Activated naive CD4-positive, alpha-beta T cell treated with anti-CD3 and anti-CD28 coated beads, Interleukin-2, amount 50 U/mL, for 72 hours (primary cell): ENCODE data around the gene KCTD20. TPM values are rescaled to one million over a fixed set of nuclear protein-coding genes. Genes with fewer than 3 reads are reported as not detected.
A peak's percentile ranks its signal among the peaks of the same experiment; 100 is the strongest.
"Not testable (repeated sequence)": the region's sequence is repeated elsewhere in the genome, so short reads cannot be mapped to it uniquely, and the experiment has no call there.

Source experiments
- ATAC-seq, 2 donors: fragments of 150-1000 bp; cut with Tn5 transposase; 2 replicates each; pipeline ENCODE4 v1.10.0; 2021; ENCODE audit warnings: mild to moderate bottlenecking in 2 of 2, moderate library complexity in 2 of 2
- DNase-seq, 2 donors: peaks; one replicate each; pipeline ENCODE4 v3.0.0; 2021 to 2022; ENCODE audit warnings: low spot score in 2 of 2
- H3K27ac Mint-ChIP-seq, 2 donors: one replicate each; pipeline ENCODE4 v1.8.0; 2022; ENCODE audit warnings: mild to moderate bottlenecking in 2 of 2, mixed read lengths in 2 of 2
- H3K36me3 Mint-ChIP-seq, 2 donors: one replicate each; pipeline ENCODE4 v1.8.0; 2022; ENCODE audit warnings: mixed read lengths in 2 of 2
- H3K9me3 Mint-ChIP-seq, 2 donors: one replicate each; pipeline ENCODE4 v1.8.0; 2022; ENCODE audit warnings: mixed read lengths in 2 of 2
- total RNA-seq, 2 donors: library from RNA; stranded (reverse); gene quantifications; one replicate each; pipeline ENCODE4 v1.2.3, GENCODE V29; 2022

The KCTD20 gene
- total RNA-seq: 10 to 100 TPM; 28.9 to 54.8 TPM

DNA sequence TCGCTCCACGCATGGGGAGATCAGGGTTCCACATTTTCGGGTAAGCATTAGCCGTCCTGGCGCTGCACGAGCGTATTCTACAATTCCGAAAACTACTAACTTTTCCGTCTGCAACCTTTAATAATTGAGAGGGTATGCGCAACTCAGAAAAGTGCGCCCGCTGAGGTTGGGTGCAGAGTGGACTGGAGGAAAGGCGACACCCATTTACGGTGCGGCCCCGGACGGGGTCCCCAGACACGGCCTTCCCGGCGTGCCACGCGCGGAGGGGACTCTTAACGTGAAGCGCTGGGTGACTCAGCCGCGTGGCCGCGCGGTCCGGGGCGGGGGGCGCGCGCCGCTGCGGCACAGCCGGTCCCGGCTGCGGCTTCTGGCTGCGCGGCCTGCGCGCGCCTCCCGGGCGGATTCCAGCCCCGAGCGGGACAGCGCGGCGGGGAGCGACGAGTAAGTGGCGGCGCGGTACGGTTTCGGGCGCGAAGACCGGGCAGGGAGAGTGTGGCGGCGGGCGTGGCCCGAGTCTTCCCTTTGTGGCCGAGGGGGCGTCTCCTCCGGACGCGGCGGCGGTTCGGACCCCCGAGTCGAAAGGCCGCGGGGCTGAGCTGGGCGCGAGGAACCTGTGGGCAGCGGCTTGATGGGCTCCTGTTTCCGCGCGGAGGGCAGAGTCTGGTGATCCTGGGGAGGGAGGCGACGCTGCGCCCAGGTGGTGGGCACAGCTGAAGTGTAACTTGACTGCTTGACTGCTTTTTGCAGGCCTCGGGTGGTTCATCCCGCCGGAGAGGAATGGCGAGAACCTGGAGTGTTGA is at the start of gene KCTD20, which contains the start of gene PXT1:
TSS of gene KCTD20 (plus strand) at position 330 of the 800 bp plus-strand sequence. CDS start 27,098 bp downstream, outside the sequence.
TSS of gene PXT1 (minus strand) at position 184 of the 800 bp plus-strand sequence. CDS start 16,772 bp downstream, outside the sequence.
- Mint-ChIP-seq H3K9me3 (no peaks in the 10 kb centered on the region), H3K36me3 (peaks cover 12 to 17% of the 10 kb centered on the region in 2 donors), H3K27ac (peak within 1 kb of the TSS; percentile 96 to 97)
- ATAC-seq: peak; percentile 81 to 91
- peak; percentile 85 to 89 for DNase-seq

DNA sequence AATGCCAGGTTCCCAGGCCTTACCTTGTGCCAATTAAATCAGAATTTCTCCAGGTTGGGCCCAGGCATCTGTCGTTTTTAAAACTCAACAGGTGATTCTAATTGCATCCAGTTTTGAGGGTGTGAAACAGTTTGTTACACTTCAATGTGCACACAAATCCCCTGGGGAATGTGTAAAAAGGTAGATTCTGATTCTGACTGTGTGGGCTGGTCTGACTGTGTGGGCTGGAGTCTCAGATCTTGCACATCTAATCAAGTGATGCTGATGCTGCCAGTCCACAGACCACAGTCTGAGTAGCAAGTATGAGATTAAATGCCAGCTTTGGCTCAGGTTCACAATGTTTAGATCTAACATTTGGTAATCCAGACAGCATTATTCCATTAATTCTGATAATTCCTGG is 42.8 kb upstream of the KCTD20 start:
- no peak overlapping the region for H3K27ac Mint-ChIP-seq
- no peaks in the 10 kb centered on the region for H3K36me3 Mint-ChIP-seq
- ATAC-seq (peak in 1 of 2 donors; percentile 40), DNase-seq (no peak)
- H3K9me3 Mint-ChIP-seq: no peaks in the 10 kb centered on the region

DNA sequence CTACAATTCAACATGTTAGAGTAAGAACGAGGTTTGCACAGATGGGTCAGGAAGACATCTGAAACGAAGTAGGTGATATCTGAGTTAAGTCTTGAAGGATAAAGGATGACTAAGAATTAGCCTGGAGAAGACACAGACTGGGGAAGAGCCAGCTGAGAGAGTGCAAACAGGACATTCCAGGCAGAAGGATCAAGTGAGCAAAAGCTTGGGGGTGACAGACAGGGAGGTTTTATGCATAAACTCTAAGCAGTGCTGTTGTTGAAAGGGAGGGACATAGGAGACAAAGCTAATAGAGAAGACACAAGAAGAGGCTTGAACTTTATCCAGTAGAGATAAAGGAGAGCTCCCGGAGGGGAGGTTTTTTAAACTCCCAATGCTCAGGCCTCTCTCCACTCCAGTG is 40.3 kb upstream of the KCTD20 start:
- Mint-ChIP-seq H3K36me3 (no peaks in the 10 kb centered on the region), H3K27ac (no peak overlapping the region), H3K9me3 (no peaks in the 10 kb centered on the region)
- DNase-seq (no peak), ATAC-seq (no peak)

GRCh38 chr6:36404164-36404563 is 38.6 kb upstream of the KCTD20 start:
- DNase-seq: no peak
- no peak overlapping the region for H3K27ac Mint-ChIP-seq
- ATAC-seq: no peak
- no peaks in the 10 kb centered on the region for H3K36me3 Mint-ChIP-seq
- H3K9me3 Mint-ChIP-seq: no peaks in the 10 kb centered on the region

GRCh38 chr6:36409718-36410117 is 33.1 kb upstream of the KCTD20 start:
- peak overlapping the region in 1 of 2 donors; percentile 51 for H3K27ac Mint-ChIP-seq
- ATAC-seq, DNase-seq, H3K36me3 Mint-ChIP-seq, H3K9me3 Mint-ChIP-seq: not testable (repeated sequence)

DNA sequence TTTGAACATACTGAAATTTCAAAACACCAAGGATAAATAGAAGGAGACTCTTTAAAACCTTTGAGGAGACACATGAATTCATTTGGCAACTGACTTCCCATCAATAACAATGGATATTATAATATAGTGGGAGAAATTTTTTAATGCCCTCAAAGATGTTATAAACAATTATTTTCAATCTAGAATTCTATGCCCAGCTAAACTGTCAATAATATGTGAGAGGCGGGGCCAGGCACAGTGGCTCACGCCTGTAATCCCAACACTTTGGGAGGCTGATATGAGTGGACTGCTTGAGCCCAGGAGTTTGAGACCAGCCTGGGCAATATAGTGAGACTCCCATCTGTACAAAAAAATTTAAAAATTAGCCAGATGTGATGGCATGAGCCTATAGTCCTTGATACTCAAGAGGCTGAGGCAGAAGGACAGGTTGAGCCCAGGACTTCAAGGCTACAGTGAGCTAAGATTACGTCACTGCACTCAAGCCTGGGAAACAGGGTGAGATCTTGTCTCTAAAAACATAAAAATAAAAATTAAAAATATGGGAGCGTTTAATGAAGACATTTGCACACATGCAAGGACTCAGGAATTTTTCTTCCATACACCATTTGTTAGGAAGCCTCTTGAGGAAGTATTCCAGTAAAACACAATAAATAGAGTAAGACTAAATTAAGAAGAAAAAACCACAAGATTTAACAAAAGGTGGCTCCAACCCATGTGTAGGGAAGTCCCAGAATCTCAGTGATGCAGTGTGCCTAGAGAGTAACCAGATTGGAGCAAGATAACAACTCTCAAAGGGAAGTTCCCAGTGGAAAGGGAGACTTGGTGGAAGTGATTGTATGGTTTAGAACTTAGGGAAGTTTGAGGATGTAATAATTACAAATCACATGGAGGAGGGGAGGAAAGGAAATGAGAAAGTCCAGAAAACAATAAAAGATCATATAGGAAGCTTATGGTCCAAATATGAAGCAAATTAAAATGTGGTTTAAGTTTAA is 29.0 kb upstream of the KCTD20 start:
- Mint-ChIP-seq H3K27ac (no peak overlapping the region), H3K36me3 (peaks cover 0 to 7% of the 10 kb centered on the region in 2 donors), H3K9me3 (peaks cover 4 to 5% of the 10 kb centered on the region in 2 donors)
- no peak for DNase-seq
- no peak for ATAC-seq

- ATAC-seq (no peak), DNase-seq (no peak)
- Mint-ChIP-seq H3K9me3 (peaks cover 4 to 5% of the 10 kb centered on the region in 2 donors), H3K36me3 (peaks cover 0 to 7% of the 10 kb centered on the region in 2 donors), H3K27ac (no peak overlapping the region)
Observed at GRCh38 chr6:36414481-36414880, 28.3 kb upstream of the KCTD20 start.

DNA sequence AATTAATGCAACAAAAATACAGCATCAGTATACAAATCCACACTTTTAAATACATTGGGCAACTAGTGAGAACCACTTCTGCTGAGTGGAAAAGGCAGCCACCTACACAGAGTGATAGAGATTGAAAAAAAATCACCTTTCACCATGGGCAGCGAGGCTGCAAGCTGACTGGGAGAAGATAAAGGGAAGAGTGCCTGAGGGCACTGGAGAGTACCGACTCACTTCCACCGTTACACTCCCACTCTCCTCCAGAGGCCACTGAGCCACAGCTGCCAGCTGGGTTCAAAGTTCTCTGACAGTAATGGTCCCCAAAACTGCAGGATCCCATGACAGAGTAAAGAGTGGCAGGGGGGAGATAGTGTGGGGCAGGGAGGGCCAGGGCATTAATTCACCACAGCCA is 24.2 kb upstream of the KCTD20 start:
- no peak for ATAC-seq
- H3K9me3 Mint-ChIP-seq: no peaks in the 10 kb centered on the region
- DNase-seq: no peak
- H3K27ac Mint-ChIP-seq: no peak overlapping the region
- no peaks in the 10 kb centered on the region for H3K36me3 Mint-ChIP-seq

- ATAC-seq (no peak), DNase-seq (no peak)
- no peaks in the 10 kb centered on the region for H3K36me3 Mint-ChIP-seq
- no peaks in the 10 kb centered on the region for H3K9me3 Mint-ChIP-seq
- H3K27ac Mint-ChIP-seq: no peak overlapping the region
Observed at GRCh38 chr6:36419310-36419709, 23.5 kb upstream of the KCTD20 start.

DNA sequence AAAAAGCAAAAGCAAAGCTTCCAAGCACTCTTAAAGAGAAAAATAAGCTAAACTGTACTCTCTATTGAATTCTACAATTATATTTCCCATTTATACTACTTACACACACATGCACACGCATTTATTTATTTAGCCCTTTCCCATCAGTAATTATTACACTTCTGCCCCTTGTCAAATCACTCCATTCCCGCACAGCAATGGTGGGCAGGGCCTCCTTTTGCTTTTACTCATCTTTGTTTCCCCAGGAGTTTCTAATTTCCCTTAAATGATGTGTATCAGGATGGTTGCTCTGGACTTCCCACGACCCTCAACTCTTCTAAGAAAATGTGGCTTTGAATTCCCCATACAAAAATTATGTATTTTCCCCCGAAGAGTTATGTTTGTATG is 20.1 kb upstream of the KCTD20 start:
- Mint-ChIP-seq H3K36me3 (no peaks in the 10 kb centered on the region), H3K9me3 (no peaks in the 10 kb centered on the region), H3K27ac (peak overlapping the region; percentile 93 to 94)
- ATAC-seq: no peak
- DNase-seq: no peak

DNA sequence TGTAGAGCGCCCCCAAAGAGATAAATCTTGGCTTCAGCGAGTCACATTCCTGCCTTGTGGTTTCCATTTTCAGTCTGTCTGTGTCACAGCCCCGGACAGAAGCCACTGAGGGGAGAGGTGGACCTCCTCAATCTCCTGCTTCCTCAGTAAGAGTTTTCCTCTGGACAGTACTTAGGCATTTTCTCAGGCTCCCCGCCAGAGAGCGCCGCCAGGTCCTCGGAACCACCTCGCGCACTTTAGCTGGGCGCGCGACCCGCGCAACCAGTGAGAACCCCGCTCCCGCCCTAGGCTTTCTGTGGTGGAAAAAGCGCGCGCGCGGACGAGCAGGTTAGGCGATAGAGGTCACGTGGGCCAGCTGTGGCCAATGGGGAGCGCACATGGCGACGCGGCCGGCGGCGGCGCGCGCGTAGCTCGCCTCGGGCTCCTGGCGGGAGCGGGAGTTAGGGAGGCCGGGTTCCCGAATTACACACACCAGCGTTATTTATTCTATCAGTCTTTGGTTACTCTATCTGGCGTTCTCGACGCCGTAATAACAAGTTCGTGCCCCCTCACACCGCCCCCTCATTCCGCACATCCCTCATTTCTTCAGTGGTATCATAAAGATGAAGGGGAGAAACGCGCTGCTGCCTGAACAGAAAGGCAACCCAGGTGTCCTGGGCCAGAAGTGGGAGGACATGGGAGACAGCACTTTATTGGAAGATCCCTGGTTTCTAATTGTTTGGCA is 19.5 kb upstream of the KCTD20 start:
- Mint-ChIP-seq H3K9me3 (no peaks in the 10 kb centered on the region), H3K27ac (peak overlapping the region; percentile 93 to 94), H3K36me3 (no peaks in the 10 kb centered on the region)
- peak; percentile 97 to 100 for ATAC-seq
- DNase-seq: peak; percentile 97 to 98

DNA sequence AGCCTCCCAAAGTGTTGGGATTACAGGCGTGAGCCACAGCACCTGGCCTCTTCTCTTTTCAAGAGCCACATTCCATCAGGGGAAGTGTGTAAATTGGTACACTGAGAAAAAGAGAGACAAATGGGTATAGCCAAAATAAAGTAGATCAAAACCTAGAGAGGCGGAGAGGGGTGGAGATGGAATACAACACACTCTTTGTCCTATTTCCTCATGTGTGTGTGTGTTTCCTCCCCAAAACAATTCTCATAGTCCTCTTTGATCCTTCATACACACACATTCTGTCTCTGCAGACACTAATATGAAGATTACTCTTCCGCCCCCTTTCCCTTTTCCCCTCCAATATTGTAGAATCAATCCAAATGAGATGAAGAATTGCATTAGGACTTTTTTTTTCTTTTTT is 16.2 kb upstream of the KCTD20 start:
- no peaks in the 10 kb centered on the region for H3K9me3 Mint-ChIP-seq
- H3K27ac Mint-ChIP-seq: no peak overlapping the region
- no peaks in the 10 kb centered on the region for H3K36me3 Mint-ChIP-seq
- DNase-seq (no peak), ATAC-seq (no peak)

DNA sequence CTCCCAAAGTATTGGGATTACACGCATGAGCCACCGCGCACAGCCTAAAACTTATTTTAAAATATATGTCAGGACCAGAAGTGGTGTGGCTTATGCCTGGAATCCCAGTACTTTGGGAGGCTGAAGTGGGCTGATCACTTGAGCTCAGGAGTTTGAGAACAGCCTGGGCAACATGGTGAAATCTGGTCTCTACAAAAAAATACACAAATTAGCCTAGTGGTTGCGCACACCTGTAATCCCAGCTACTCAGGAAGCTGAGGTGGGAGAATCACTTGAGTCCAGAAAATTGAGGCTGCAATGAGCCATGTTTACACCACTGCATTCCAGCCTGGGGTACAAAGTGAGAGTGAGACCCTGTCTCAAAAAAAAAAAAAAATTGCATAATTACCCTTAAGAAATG is 13.9 kb upstream of the KCTD20 start:
- Mint-ChIP-seq H3K27ac (no peak overlapping the region), H3K36me3 (no peaks in the 10 kb centered on the region), H3K9me3 (no peaks in the 10 kb centered on the region)
- DNase-seq: no peak
- ATAC-seq: no peak

- Mint-ChIP-seq H3K36me3 (no peaks in the 10 kb centered on the region), H3K27ac (no peak overlapping the region), H3K9me3 (no peaks in the 10 kb centered on the region)
- ATAC-seq (no peak), DNase-seq (no peak)
Observed at GRCh38 chr6:36430351-36430750, 12.4 kb upstream of the KCTD20 start.

DNA sequence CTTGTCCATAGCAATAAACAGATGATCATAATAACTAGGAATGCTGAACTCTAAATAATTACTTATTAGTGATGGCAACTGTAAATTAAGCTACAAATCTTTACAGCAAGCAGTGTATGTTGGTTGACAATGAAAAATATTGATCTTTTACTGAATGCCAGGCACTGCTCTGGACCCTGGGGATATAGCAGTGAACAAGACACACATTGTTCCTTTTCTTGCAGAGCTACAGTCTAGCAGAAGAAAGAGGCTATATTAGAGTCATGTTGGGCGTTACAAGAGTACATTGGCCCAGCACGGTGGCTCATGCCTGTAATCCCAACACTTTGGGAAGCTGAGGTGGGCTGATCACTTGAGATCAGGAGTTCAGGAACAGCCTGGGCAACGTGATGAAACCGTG is 11.6 kb upstream of the KCTD20 start:
- H3K27ac Mint-ChIP-seq: no peak overlapping the region
- H3K9me3 Mint-ChIP-seq: no peaks in the 10 kb centered on the region
- no peak for DNase-seq
- no peaks in the 10 kb centered on the region for H3K36me3 Mint-ChIP-seq
- no peak for ATAC-seq

DNA sequence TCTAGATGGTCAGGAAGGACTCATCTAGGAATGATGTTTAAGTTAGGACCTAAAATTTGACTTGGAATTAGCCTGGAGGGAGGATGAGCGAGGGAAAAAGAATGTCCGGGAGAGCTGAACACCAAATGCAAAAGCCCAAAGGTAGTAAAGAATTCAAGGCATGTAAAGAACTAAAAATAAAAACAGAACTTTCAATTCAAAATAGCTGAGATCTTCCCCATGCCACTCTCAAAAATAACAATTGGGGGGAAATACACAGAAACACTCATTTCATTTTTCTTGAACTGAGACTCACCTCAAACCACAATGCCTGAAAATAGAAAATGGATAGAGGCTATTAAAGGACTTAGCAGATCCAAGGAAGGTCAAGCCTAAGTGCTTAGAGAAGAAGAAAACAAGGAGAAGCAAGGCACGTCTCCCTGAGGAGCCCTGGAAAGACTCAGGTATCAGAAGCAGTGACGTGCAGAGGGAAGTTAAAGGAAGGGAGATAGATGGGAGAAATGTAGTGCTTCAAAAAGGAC is 10.6 kb upstream of the KCTD20 start:
- Mint-ChIP-seq H3K9me3 (no peaks in the 10 kb centered on the region), H3K36me3 (no peaks in the 10 kb centered on the region), H3K27ac (no peak overlapping the region)
- ATAC-seq: no peak
- DNase-seq: no peak
